Neural cell (in vitro differentiated cells): ENCODE results near the gene SLC10A7. TPM values are rescaled to one million over a fixed set of nuclear protein-coding genes. Genes with fewer than 3 reads are reported as not detected.

Experiments used
- H2AFZ ChIP-seq: fragments of 200-600, 300-800 bp; sonication (generic), shearing (Covaris generic); 2 replicates; pipeline ENCODE4 v1.6.0; 2014; ENCODE audit warnings: low read depth, mild to moderate bottlenecking, antibody characterized with exemption, low read length, moderate library complexity
- H3F3A ChIP-seq: fragments of 200-600 bp; shearing (Covaris generic); 2 replicates; pipeline ENCODE4 v1.6.1; 2016; ENCODE audit warnings: mild to moderate bottlenecking, moderate library complexity, mixed read lengths, antibody characterized with exemption, low read length; ENCODE audit not compliant: insufficient read depth, poor library complexity, severe bottlenecking
- H3K27ac ChIP-seq: fragments of 200-600, 300-800 bp; sonication (generic), shearing (Covaris generic); 2 replicates; pipeline ENCODE4 v1.5.1; 2014; ENCODE audit warnings: mild to moderate bottlenecking, low read length, moderate library complexity
- H3K27me3 ChIP-seq: fragments of 300-800, 200-600 bp; sonication (generic), shearing (Covaris generic); 2 replicates; pipeline ENCODE4 v1.6.0; 2014; ENCODE audit warnings: mild to moderate bottlenecking, low read depth, low read length, moderate library complexity; ENCODE audit not compliant: insufficient read depth
- H3K36me3 ChIP-seq: fragments of 300-800, 200-600 bp; sonication (generic), shearing (Covaris generic); 2 replicates; pipeline ENCODE4 v1.5.1; 2014; ENCODE audit warnings: mild to moderate bottlenecking, antibody characterized with exemption, low read length, moderate library complexity; ENCODE audit not compliant: insufficient read depth
- H3K4me2 ChIP-seq: fragments of 300-800, 200-600 bp; sonication (generic), shearing (Covaris generic); 2 replicates; pipeline ENCODE4 v1.6.0; 2014; ENCODE audit warnings: mild to moderate bottlenecking, low read length
- H3K4me3 ChIP-seq: fragments of 300-800, 200-600 bp; sonication (generic), shearing (Covaris generic); 2 replicates; pipeline ENCODE4 v1.5.1; 2014; ENCODE audit warnings: mild to moderate bottlenecking, low read length, moderate library complexity
- H3K79me2 ChIP-seq: fragments of 200-600 bp; shearing (Covaris generic); replicated peaks from 2 replicates; pipeline ENCODE4 v1.6.0; 2014; ENCODE audit warnings: mild to moderate bottlenecking, low read length, moderate library complexity; ENCODE audit not compliant: insufficient read depth
- H3K9ac ChIP-seq: fragments of 300-800, 200-600 bp; sonication (generic), shearing (Covaris generic); 2 replicates; pipeline ENCODE4 v1.6.1; 2016; ENCODE audit warnings: mild to moderate bottlenecking, low read length, mixed read lengths
- H3K9me2 ChIP-seq: fragments of 200-600 bp; shearing (Covaris generic); 2 replicates; pipeline ENCODE4 v1.6.1; 2016; ENCODE audit warnings: mild to moderate bottlenecking, low read length, mixed read lengths; ENCODE audit not compliant: insufficient read depth
- H3K9me3 ChIP-seq: fragments of 200-600, 300-800 bp; sonication (generic), shearing (Covaris generic); 2 replicates; pipeline ENCODE4 v1.6.1; 2016; ENCODE audit warnings: mild to moderate bottlenecking, mixed run types, low read length, moderate library complexity, mixed read lengths
- H4K20me1 ChIP-seq: fragments of 200-600 bp; shearing (Covaris generic); 2 replicates; pipeline ENCODE4 v1.6.1; 2016; ENCODE audit warnings: mild to moderate bottlenecking, mixed run types; ENCODE audit not compliant: insufficient read depth
- CTCF ChIP-seq: fragments of 450-650 bp; IDR thresholded peaks from 2 replicates; pipeline ENCODE4 v1.5.1; 2014; ENCODE audit warnings: antibody characterized with exemption, mild to moderate bottlenecking, moderate library complexity; ENCODE audit not compliant: poor library complexity, severe bottlenecking
- EP300 ChIP-seq: fragments of 450-650 bp; conservative IDR thresholded peaks from 2 replicates; pipeline ENCODE4 v1.6.1; 2014; ENCODE audit warnings: antibody characterized with exemption, mild to moderate bottlenecking, moderate library complexity; ENCODE audit not compliant: poor library complexity, severe bottlenecking
- EZH2 ChIP-seq: fragments of 200-600, 300-800 bp; shearing (Covaris generic), sonication (generic); IDR thresholded peaks from 2 replicates; pipeline ENCODE4 v1.6.1; 2014; ENCODE audit warnings: antibody characterized with exemption, low read length, borderline replicate concordance, mild to moderate bottlenecking; ENCODE audit not compliant: insufficient read depth, poor library complexity, severe bottlenecking
- MXI1 ChIP-seq: fragments of 450-650 bp; conservative IDR thresholded peaks from 2 replicates; pipeline ENCODE4 v1.6.1; 2014; ENCODE audit warnings: antibody characterized with exemption, mild to moderate bottlenecking; ENCODE audit not compliant: poor library complexity, severe bottlenecking
- POLR2AphosphoS5 ChIP-seq: IDR thresholded peaks from 2 replicates; pipeline ENCODE4 v1.6.1; 2012
- RAD21 ChIP-seq: fragments of 450-650 bp; conservative IDR thresholded peaks from 2 replicates; pipeline ENCODE4 v1.6.1; 2014; ENCODE audit warnings: antibody characterized with exemption, mild to moderate bottlenecking, moderate library complexity
- REST ChIP-seq: IDR thresholded peaks from 2 replicates; pipeline ENCODE4 v1.6.1; 2012; ENCODE audit warnings: borderline replicate concordance
- SMC3 ChIP-seq: fragments of 450-650 bp; conservative IDR thresholded peaks from 2 replicates; pipeline ENCODE4 v1.6.1; 2014; ENCODE audit warnings: antibody characterized with exemption, mild to moderate bottlenecking, moderate library complexity; ENCODE audit not compliant: poor library complexity
- TAF1 ChIP-seq: IDR thresholded peaks from 2 replicates; pipeline ENCODE4 v1.6.1; 2012; ENCODE audit warnings: low read depth
- polyA plus RNA-seq: library from polyadenylated mRNA; depleted of rRNA; stranded (reverse); fragments of >200 nt; gene quantifications from 2 replicates; pipeline ENCODE4 v1.2.3, GENCODE V29; 2014

The SLC10A7 gene
- polyA plus RNA-seq, 1 donor from 2014 or later = 5.5 TPM

GRCh38 chr4:146525754-146526153 lies 4.0 kb upstream of the SLC10A7 start:
- Histone ChIP-seq H3K4me2 (no peak overlapping the region), H3K9me3 (no peaks in the 10 kb centered on the region), H2AFZ (no peak overlapping the region), H3K9ac (no peak overlapping the region), H3K27ac (no peak overlapping the region), H3F3A (no peaks in the 10 kb centered on the region), H4K20me1 (no peaks in the 10 kb centered on the region), H3K9me2 (no peaks in the 10 kb centered on the region), H3K4me3 (no peak overlapping the region), H3K36me3 (no peaks in the 10 kb centered on the region), H3K27me3 (no peaks in the 10 kb centered on the region), H3K79me2 (peaks cover 3% of the 10 kb centered on the region)
- TF ChIP-seq CTCF (no peak), MXI1 (no peak), SMC3 (no peak), EP300 (no peak), TAF1 (no peak), REST (no peak), EZH2 (no peak), POLR2AphosphoS5 (no peak)

GRCh38 chr4:146524663-146525062 lies 2.9 kb upstream of the SLC10A7 start:
- no peak overlapping the region for H3K9ac ChIP-seq
- H3K79me2 ChIP-seq = peaks cover 7% of the 10 kb centered on the region
- H3K27ac ChIP-seq = no peak overlapping the region
- TF ChIP-seq TAF1 = no peak
- no peak for TF ChIP-seq POLR2AphosphoS5
- TF ChIP-seq EP300 = no peak
- TF ChIP-seq MXI1 = no peak
- no peak for TF ChIP-seq REST
- no peak for TF ChIP-seq CTCF
- no peak for TF ChIP-seq RAD21
- TF ChIP-seq SMC3 = no peak
- no peak for TF ChIP-seq EZH2
- no peaks in the 10 kb centered on the region for H3F3A ChIP-seq
- H3K9me2 ChIP-seq = no peaks in the 10 kb centered on the region
- no peaks in the 10 kb centered on the region for H3K27me3 ChIP-seq
- no peaks in the 10 kb centered on the region for H3K9me3 ChIP-seq
- H3K4me2 ChIP-seq = no peak overlapping the region
- H3K36me3 ChIP-seq = no peaks in the 10 kb centered on the region
- H4K20me1 ChIP-seq = no peaks in the 10 kb centered on the region
- no peak overlapping the region for H3K4me3 ChIP-seq
- no peak overlapping the region for H2AFZ ChIP-seq
